B cell (primary cell): Measurements from ENCODE around the gene ARHGAP27. TPM values are rescaled to one million over a fixed set of nuclear protein-coding genes. Genes with fewer than 3 reads are reported as not detected.

Experiments
- ATAC-seq: fragments of 200-7000 bp; cut with Tn5 transposase; one replicate; pipeline ENCODE4 v1.10.0; 2021; ENCODE audit warnings: low read depth, mild to moderate bottlenecking, moderate number of reproducible peaks, moderate library complexity
- CTCF ChIA-PET: fragments of 350-600 bp; sonication (Branson Sonifier 250); formaldehyde crosslinking; loops from one replicate; lab custom pipeline; 2021; ENCODE audit warnings: antibody characterized with exemption, inconsistent platforms; lab: Charles Lee
- POLR2A ChIA-PET: fragments of 350-600 bp; sonication (Branson Sonifier 250); formaldehyde crosslinking; loops from one replicate; lab custom pipeline; 2021; ENCODE audit warnings: antibody characterized with exemption; lab: Charles Lee
- DNase-seq: peaks from one replicate; pipeline ENCODE4 v3.0.0; 2013
- H2AFZ ChIP-seq: 2 replicates; pipeline ENCODE4 v1.6.1; 2012; ENCODE audit warnings: mild to moderate bottlenecking, low read depth, low read length; ENCODE audit not compliant: insufficient read depth, poor library complexity, severe bottlenecking
- H3K27ac ChIP-seq, 2 donors: 1 replicate in 1 of 2; 2 replicates in 1 of 2; pipeline ENCODE4 v1.5.1; 2012 to 2013; ENCODE audit warnings: low read length in 2 of 2, mild to moderate bottlenecking in 2 of 2, moderate library complexity in 1 of 2
- H3K27me3 ChIP-seq, 4 experiments: fragments of 200-600 bp in 1 of 4; sonication (generic) in 1 of 4; replicated peaks in 1 of 4; 1 replicate in 2 of 4; 2 replicates in 2 of 4; pipeline versions ENCODE4 v1.6.1 to v1.7.0; 2013 to 2016; ENCODE audit warnings: low read length in 3 of 4, mild to moderate bottlenecking in 2 of 4, mixed read lengths in 1 of 4, moderate library complexity in 1 of 4; ENCODE audit not compliant: insufficient read depth in 4 of 4, control insufficient read depth in 3 of 4; ENCODE audit errors: control extremely low read depth in 1 of 4
- H3K36me3 ChIP-seq, 2 experiments: replicated peaks in 1 of 2; 1 replicate in 1 of 2; 2 replicates in 1 of 2; pipeline versions ENCODE4 v1.6.1 to v1.7.1; 2013; ENCODE audit warnings: low read length in 1 of 2; ENCODE audit not compliant: insufficient read depth in 2 of 2, control insufficient read depth in 1 of 2; ENCODE audit errors: control extremely low read depth in 1 of 2, extremely low read depth in 1 of 2
- H3K4me1 ChIP-seq, 2 donors: fragments of 200-600 bp in 1 of 2; sonication (generic) in 1 of 2; 1 replicate in 1 of 2; 2 replicates in 1 of 2; pipeline versions ENCODE4 v1.5.1 to v1.6.1; 2013 to 2017; ENCODE audit warnings: low read length in 2 of 2; ENCODE audit not compliant: control insufficient read depth in 2 of 2, insufficient read depth in 2 of 2
- H3K4me2 ChIP-seq: replicated peaks from 2 replicates; pipeline ENCODE3; 2012; ENCODE audit warnings: mild to moderate bottlenecking, low read depth, low read length; ENCODE audit not compliant: poor library complexity, severe bottlenecking
- H3K4me3 ChIP-seq, 5 experiments: fragments of 200-600 bp in 1 of 5; sonication (generic) in 1 of 5; 1 replicate in 3 of 5; 2 replicates in 2 of 5; pipeline versions ENCODE4 v1.5.1 to v1.7.0; 2011 to 2016; ENCODE audit warnings: low read length in 4 of 5, mild to moderate bottlenecking in 4 of 5, low read depth in 2 of 5, control low read depth in 1 of 5, moderate library complexity in 1 of 5; ENCODE audit not compliant: insufficient read depth in 1 of 5; ENCODE audit errors: control extremely low read depth in 1 of 5, extremely low read depth in 1 of 5
- H3K79me2 ChIP-seq: fragments of 200-600 bp; sonication (generic); one replicate; pipeline ENCODE4 v1.6.0; 2016; ENCODE audit warnings: low read length; ENCODE audit not compliant: control insufficient read depth, insufficient read depth
- H3K9ac ChIP-seq: fragments of 200-600 bp; sonication (generic); 2 replicates; pipeline ENCODE4 v1.6.1; 2017; ENCODE audit warnings: mild to moderate bottlenecking, low read length, moderate library complexity
- H3K9me3 ChIP-seq, 3 donors: one replicate each; pipeline versions ENCODE4 v1.6.1 to v1.7.1; 2013; ENCODE audit warnings: low read length in 2 of 3; ENCODE audit not compliant: control insufficient read depth in 2 of 3, insufficient read depth in 1 of 3; ENCODE audit errors: control extremely low read depth in 1 of 3
- H4K20me1 ChIP-seq: 2 replicates; pipeline ENCODE4 v1.6.0; 2012; ENCODE audit warnings: mild to moderate bottlenecking, low read length; ENCODE audit not compliant: insufficient read depth, control insufficient read depth, poor library complexity, severe bottlenecking
- H3K27ac Mint-ChIP-seq: one replicate; pipeline ENCODE4 v1.8.0; 2021; ENCODE audit warnings: mixed read lengths
- H3K27me3 Mint-ChIP-seq: one replicate; pipeline ENCODE4 v1.8.0; 2021; ENCODE audit warnings: mixed read lengths
- H3K4me1 Mint-ChIP-seq: one replicate; pipeline ENCODE4 v1.8.0; 2021; ENCODE audit warnings: mixed read lengths
- H3K4me3 Mint-ChIP-seq: one replicate; pipeline ENCODE4 v1.8.0; 2021; ENCODE audit warnings: mixed read lengths
- H3K9me3 Mint-ChIP-seq: one replicate; pipeline ENCODE4 v1.8.0; 2022; ENCODE audit warnings: mixed read lengths; ENCODE audit not compliant: insufficient read depth
- CTCF ChIP-seq: fragments of 200-600 bp; IDR thresholded peaks from one replicate; pipeline ENCODE4 v1.8.0; 2022; ENCODE audit warnings: antibody characterized with exemption, mild to moderate bottlenecking
- EZH2 ChIP-seq: IDR thresholded peaks from 2 replicates; pipeline ENCODE4 v1.6.1; 2012; ENCODE audit warnings: borderline replicate concordance, low read depth, mild to moderate bottlenecking, moderate library complexity, low read length; ENCODE audit not compliant: insufficient read depth, poor library complexity, severe bottlenecking
- WGBS: methylation state at CpG from one replicate; pipeline ENCODE4 v1.1.5; 2013; ENCODE audit warnings: missing lambda C conversion rate; ENCODE audit not compliant: insufficient coverage; 5-methylcytosine and 5-hydroxymethylcytosine counted together
- intact Hi-C: fragments of 100-400 bp; cut with micrococcal nuclease; formaldehyde crosslinking; loops from one replicate; pipeline ENCODE4 v1.10.0; 2022
- polyA plus RNA-seq: library from polyadenylated mRNA; depleted of rRNA; stranded (reverse); fragments of >200 nt; gene quantifications from 2 replicates; pipeline ENCODE4 v1.2.3, GENCODE V29; 2012
- total RNA-seq, 2 donors: library from RNA; stranded (reverse); fragments of 120-200 nt in 1 of 2; gene quantifications; 1 replicate in 1 of 2; 2 replicates in 1 of 2; pipeline versions ENCODE4 v1.2.3 to v1.2.4, GENCODE V29; 2013 to 2022

The ARHGAP27 gene
- total and polyA plus RNA-seq, 2 donors (not counting 1 experiment from before 2014, with no cell fraction given): 159 to 227 TPM

- H3K36me3 ChIP-seq: no peaks in the 10 kb centered on the region
- 93% methylated on average over 6 of the region's 6 CpGs for WGBS
- H3K9me3 ChIP-seq: peaks cover 0 to 18% (median 12%) of the 10 kb centered on the region in 3 donors
- H3K27me3 Mint-ChIP-seq: peaks cover 44% of the 10 kb centered on the region
- peaks cover 0 to 33% (median 9%) of the 10 kb centered on the region in 4 experiments for H3K27me3 ChIP-seq
- POLR2A ChIA-PET: no interaction called here
- H3K4me2 ChIP-seq: no peak overlapping the region
- no peak overlapping the region for H2AFZ ChIP-seq
- intact Hi-C loops: no loop called here
- no peak for ATAC-seq
- no peaks in the 10 kb centered on the region for H3K79me2 ChIP-seq
- H3K27ac ChIP-seq: no peak overlapping the region
- H3K9ac ChIP-seq: no peak overlapping the region
- no peak overlapping the region for H3K4me3 ChIP-seq
- H3K9me3 Mint-ChIP-seq: peaks cover 3% of the 10 kb centered on the region
- H4K20me1 ChIP-seq: no peaks in the 10 kb centered on the region
- CTCF ChIA-PET: interaction anchor here (1.0 to 1.6 kb wide), 3 partner anchors 19 to 90 kb away, joined by 3 to 4 read pairs (median 3); no protein-coding TSS in a partner anchor
- peaks cover 5% of the 10 kb centered on the region for H3K4me1 Mint-ChIP-seq
- H3K27ac Mint-ChIP-seq: no peak overlapping the region
- H3K4me3 Mint-ChIP-seq: no peak overlapping the region
- peaks cover 3 to 8% of the 10 kb centered on the region in 2 donors for H3K4me1 ChIP-seq
- TF ChIP-seq EZH2: no peak
- TF ChIP-seq CTCF: no peak
- no peak for DNase-seq
Measured at GRCh38 chr17:45366691-45367090, 66.0 kb downstream of the ARHGAP27 start.

- H3K4me3 Mint-ChIP-seq: no peak overlapping the region
- CTCF ChIA-PET: interaction anchor here (1.0 to 1.6 kb wide), 2 partner anchors 21 to 89 kb away, joined by 3 to 4 read pairs; no protein-coding TSS in a partner anchor
- ATAC-seq: no peak
Measured at GRCh38 chr17:45366049-45366448, 66.6 kb downstream of the ARHGAP27 start.

More at GRCh38 chr17:45366049-45366448, 66.6 kb downstream of the ARHGAP27 start:
- Histone ChIP-seq H3K4me3 (no peak overlapping the region), H3K4me2 (no peak overlapping the region), H3K4me1 (peaks cover 0 to 3% of the 10 kb centered on the region in 2 donors), H3K36me3 (no peaks in the 10 kb centered on the region), H3K9ac (no peak overlapping the region), H2AFZ (no peak overlapping the region), H4K20me1 (no peaks in the 10 kb centered on the region), H3K9me3 (peaks cover 0 to 20% (median 12%) of the 10 kb centered on the region in 3 donors), H3K79me2 (no peaks in the 10 kb centered on the region), H3K27me3 (peaks cover 0 to 33% (median 7%) of the 10 kb centered on the region in 4 experiments), H3K27ac (no peak overlapping the region)
- POLR2A ChIA-PET: no interaction called here
- TF ChIP-seq EZH2 (no peak), CTCF (no peak)
- H3K4me1 Mint-ChIP-seq: peaks cover 4% of the 10 kb centered on the region
- no peak for DNase-seq
- intact Hi-C loops: no loop called here
- no peak overlapping the region for H3K27ac Mint-ChIP-seq
- peaks cover 45% of the 10 kb centered on the region for H3K27me3 Mint-ChIP-seq
- H3K9me3 Mint-ChIP-seq: peaks cover 3% of the 10 kb centered on the region
- WGBS: 100% methylated on average over 2 of the region's 3 CpGs
